ENCODE measurements around the gene TREM2. TPM values are rescaled to one million over a fixed set of nuclear protein-coding genes. Genes with fewer than 3 reads are reported as not detected.

TREM2 gene
- total RNA-seq, 5 donors from 2014 or later (not counting 1 experiment from before 2014, with no cell fraction given): 0.23 to 0.25 TPM; not detected in 3

GRCh38 chr6:41170547-41171160, 7.7 kb upstream of the TREM2 start:
- no peaks in the 10 kb centered on the region for H3K4me1 ChIP-seq (ENCODE audit: control insufficient read depth in 1 of 2, extremely low read depth in 1 of 2, insufficient read depth in 2 of 2, low read length in 2 of 2)
- DNase-seq (no peak), ATAC-seq (replicated peaks in 1 of 4) (no peak)
- no peaks in the 10 kb centered on the region for H3K36me3 Mint-ChIP-seq
- H3K9me3 ChIP-seq: no peaks in the 10 kb centered on the region
- no peaks in the 10 kb centered on the region for H3K9me3 Mint-ChIP-seq
- no peaks in the 10 kb centered on the region for H3K27me3 Mint-ChIP-seq
- H3K4me3 Mint-ChIP-seq: no peak overlapping the region
- no peak overlapping the region for H3K27ac Mint-ChIP-seq
- CTCF ChIA-PET: no interaction called here
- 83% methylated on average over 2 of the region's 4 CpGs for WGBS (ENCODE audit: insufficient coverage)
- no peaks in the 10 kb centered on the region for H3K4me1 Mint-ChIP-seq
- H3K4me3 ChIP-seq (ENCODE audit: control insufficient read depth in 1 of 2, extremely low read depth in 1 of 2, low read length in 1 of 2): no peak overlapping the region
- no peaks in the 10 kb centered on the region for H3K36me3 ChIP-seq (ENCODE audit: control insufficient read depth in 2 of 2, extremely low read depth in 1 of 2, insufficient read depth in 1 of 2, low read length in 1 of 2)
- no peaks in the 10 kb centered on the region for H3K27me3 ChIP-seq (replicated peaks in 1 of 2; ENCODE audit: control insufficient read depth in 2 of 2, extremely low read depth in 1 of 2, insufficient read depth in 2 of 2, low read length in 1 of 2)
- H3K27ac ChIP-seq (ENCODE audit: low read length): no peak overlapping the region
- POLR2A ChIA-PET: no interaction called here

GRCh38 chr6:41167173-41167963, 4.5 kb upstream of the TREM2 start:
- ATAC-seq (replicated peaks in 1 of 4) (no peak), DNase-seq (no peak)
- POLR2A ChIA-PET: no interaction called here
- H3K27me3 Mint-ChIP-seq: no peaks in the 10 kb centered on the region
- 84% methylated on average over 2 of the region's 5 CpGs for WGBS (ENCODE audit: insufficient coverage)
- no peaks in the 10 kb centered on the region for H3K4me1 Mint-ChIP-seq
- Histone ChIP-seq H3K27ac (ENCODE audit: low read length) (no peak overlapping the region), H3K27me3 (replicated peaks in 1 of 2; ENCODE audit: control insufficient read depth in 2 of 2, extremely low read depth in 1 of 2, insufficient read depth in 2 of 2, low read length in 1 of 2) (peaks cover 0 to 6% of the 10 kb centered on the region in 2 experiments), H3K4me1 (ENCODE audit: control insufficient read depth in 1 of 2, extremely low read depth in 1 of 2, insufficient read depth in 2 of 2, low read length in 2 of 2) (no peaks in the 10 kb centered on the region), H3K9me3 (no peaks in the 10 kb centered on the region), H3K36me3 (ENCODE audit: control insufficient read depth in 2 of 2, extremely low read depth in 1 of 2, insufficient read depth in 1 of 2, low read length in 1 of 2) (no peaks in the 10 kb centered on the region), H3K4me3 (ENCODE audit: control insufficient read depth in 1 of 2, extremely low read depth in 1 of 2, low read length in 1 of 2) (no peak overlapping the region)
- H3K36me3 Mint-ChIP-seq: no peaks in the 10 kb centered on the region
- CTCF ChIA-PET: interaction anchor here in 1 of 2 donors (1.0 kb wide), 1 partner anchor 15 kb away, joined by 3 read pairs; no protein-coding TSS in a partner anchor
- H3K27ac Mint-ChIP-seq: no peak overlapping the region
- H3K9me3 Mint-ChIP-seq: no peaks in the 10 kb centered on the region
- no peak overlapping the region for H3K4me3 Mint-ChIP-seq

DNA sequence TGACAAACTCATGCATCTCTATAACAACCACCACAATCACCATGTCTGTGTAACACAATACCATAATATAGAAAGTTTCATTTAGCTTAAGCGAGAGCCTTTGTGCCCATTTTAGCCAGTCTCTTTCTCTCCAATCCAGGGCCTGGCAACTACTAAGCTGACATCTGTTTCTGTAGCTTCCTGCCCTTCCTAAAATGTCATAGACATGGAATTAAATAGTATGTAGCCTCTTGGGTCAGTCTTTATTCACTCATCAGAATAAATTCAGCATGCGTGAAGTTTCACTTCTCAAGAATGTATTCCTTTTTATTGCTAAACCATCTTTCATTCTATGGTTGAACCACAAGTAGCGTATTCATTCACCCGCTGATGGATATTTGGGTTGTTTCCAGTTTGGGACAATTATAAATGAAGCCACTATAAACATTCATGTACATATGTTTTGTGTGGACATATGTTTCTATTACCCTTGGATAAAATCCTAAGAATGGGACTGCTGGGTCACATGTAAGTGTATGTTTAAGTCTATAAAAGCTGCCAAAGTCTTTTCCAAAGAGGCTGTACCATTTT, 1.7 kb upstream of the TREM2 start:
- Histone ChIP-seq H3K9me3 (no peaks in the 10 kb centered on the region), H3K4me1 (ENCODE audit: control insufficient read depth in 1 of 2, extremely low read depth in 1 of 2, insufficient read depth in 2 of 2, low read length in 2 of 2) (no peaks in the 10 kb centered on the region), H3K4me3 (ENCODE audit: control insufficient read depth in 1 of 2, extremely low read depth in 1 of 2, low read length in 1 of 2) (no peak overlapping the region), H3K36me3 (ENCODE audit: control insufficient read depth in 2 of 2, extremely low read depth in 1 of 2, insufficient read depth in 1 of 2, low read length in 1 of 2) (no peaks in the 10 kb centered on the region), H3K27ac (ENCODE audit: low read length) (no peak overlapping the region), H3K27me3 (replicated peaks in 1 of 2; ENCODE audit: control insufficient read depth in 2 of 2, extremely low read depth in 1 of 2, insufficient read depth in 2 of 2, low read length in 1 of 2) (peaks cover 0 to 17% of the 10 kb centered on the region in 2 experiments)
- H3K4me3 Mint-ChIP-seq: no peak overlapping the region
- H3K27ac Mint-ChIP-seq: no peak overlapping the region
- no peaks in the 10 kb centered on the region for H3K4me1 Mint-ChIP-seq
- ATAC-seq (replicated peaks in 1 of 4): no peak
- H3K36me3 Mint-ChIP-seq: no peaks in the 10 kb centered on the region
- WGBS (ENCODE audit: insufficient coverage): no CpG with 5 or more reads among the region's 4 CpGs
- DNase-seq: no peak
- H3K9me3 Mint-ChIP-seq: no peaks in the 10 kb centered on the region
- POLR2A ChIA-PET: no interaction called here
- CTCF ChIA-PET: no interaction called here
- H3K27me3 Mint-ChIP-seq: peaks cover 0 to 6% of the 10 kb centered on the region in 2 donors

- WGBS (ENCODE audit: insufficient coverage): no CpG with 5 or more reads among the region's 1 CpG
- Histone ChIP-seq H3K36me3 (ENCODE audit: control insufficient read depth in 2 of 2, extremely low read depth in 1 of 2, insufficient read depth in 1 of 2, low read length in 1 of 2) (no peaks in the 10 kb centered on the region), H3K4me3 (ENCODE audit: control insufficient read depth in 1 of 2, extremely low read depth in 1 of 2, low read length in 1 of 2) (no peak overlapping the region), H3K27me3 (replicated peaks in 1 of 2; ENCODE audit: control insufficient read depth in 2 of 2, extremely low read depth in 1 of 2, insufficient read depth in 2 of 2, low read length in 1 of 2) (peaks cover 0 to 25% of the 10 kb centered on the region in 2 experiments), H3K4me1 (ENCODE audit: control insufficient read depth in 1 of 2, extremely low read depth in 1 of 2, insufficient read depth in 2 of 2, low read length in 2 of 2) (no peaks in the 10 kb centered on the region), H3K9me3 (no peaks in the 10 kb centered on the region), H3K27ac (ENCODE audit: low read length) (no peak overlapping the region)
- ATAC-seq (replicated peaks in 1 of 4): no peak
- no peak overlapping the region for H3K4me3 Mint-ChIP-seq
- POLR2A ChIA-PET: no interaction called here
- CTCF ChIA-PET: no interaction called here
- DNase-seq: no peak
- no peaks in the 10 kb centered on the region for H3K9me3 Mint-ChIP-seq
- no peak overlapping the region for H3K27ac Mint-ChIP-seq
- peaks cover 0 to 9% of the 10 kb centered on the region in 2 donors for H3K27me3 Mint-ChIP-seq
- H3K36me3 Mint-ChIP-seq: no peaks in the 10 kb centered on the region
- H3K4me1 Mint-ChIP-seq: no peaks in the 10 kb centered on the region
These were observed 452 bp upstream of the TREM2 start for GRCh38 chr6:41163419-41163717.

DNA sequence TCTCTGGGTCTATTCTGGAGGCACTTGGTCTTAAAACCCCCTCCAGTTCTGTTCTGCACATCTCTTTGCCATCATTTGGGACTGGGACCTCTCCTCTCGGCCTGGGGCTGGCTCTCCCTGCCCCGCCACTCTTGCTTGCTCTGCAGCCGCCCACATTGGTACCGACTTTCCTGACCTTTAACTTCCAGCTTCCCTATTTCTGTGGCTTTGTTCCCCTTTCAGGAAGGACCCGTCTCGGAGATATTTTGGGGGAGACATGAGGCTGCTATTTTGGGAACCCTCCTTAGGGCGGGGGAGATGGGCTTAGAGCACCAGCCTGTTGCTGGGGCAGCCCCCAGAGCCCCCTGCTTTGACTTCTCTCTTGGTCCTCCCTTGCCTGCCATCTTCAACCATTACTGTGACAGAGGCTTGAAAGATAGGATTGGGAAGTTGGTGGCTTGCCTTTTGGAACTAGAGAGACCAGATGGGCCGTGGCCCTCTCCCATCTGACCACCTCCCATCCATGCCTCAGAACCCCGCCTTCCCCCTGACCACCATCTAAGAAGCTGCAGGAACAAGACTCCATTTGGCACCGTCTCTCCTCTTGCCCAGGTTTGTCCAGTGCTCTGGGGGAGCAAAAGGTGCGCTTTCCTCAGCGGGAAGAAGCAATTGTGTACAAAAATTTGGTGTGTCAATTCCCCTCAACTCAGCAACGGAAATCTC, 914 bp downstream of the TREM2 start:
- CTCF ChIA-PET: interaction anchor here in 1 of 2 donors (0.6 kb wide), 1 partner anchor 77 kb away, joined by 6 read pairs; no protein-coding TSS in a partner anchor
- WGBS (ENCODE audit: insufficient coverage): 73% methylated on average over 5 of the region's 13 CpGs
- ATAC-seq (replicated peaks in 1 of 4): no peak
- no peaks in the 10 kb centered on the region for H3K4me1 Mint-ChIP-seq
- Histone ChIP-seq H3K27me3 (replicated peaks in 1 of 2; ENCODE audit: control insufficient read depth in 2 of 2, extremely low read depth in 1 of 2, insufficient read depth in 2 of 2, low read length in 1 of 2) (peaks cover 0 to 25% of the 10 kb centered on the region in 2 experiments), H3K4me1 (ENCODE audit: control insufficient read depth in 1 of 2, extremely low read depth in 1 of 2, insufficient read depth in 2 of 2, low read length in 2 of 2) (no peaks in the 10 kb centered on the region), H3K36me3 (ENCODE audit: control insufficient read depth in 2 of 2, extremely low read depth in 1 of 2, insufficient read depth in 1 of 2, low read length in 1 of 2) (no peaks in the 10 kb centered on the region), H3K27ac (ENCODE audit: low read length) (no peak overlapping the region), H3K9me3 (no peaks in the 10 kb centered on the region), H3K4me3 (ENCODE audit: control insufficient read depth in 1 of 2, extremely low read depth in 1 of 2, low read length in 1 of 2) (no peak overlapping the region)
- no peak for DNase-seq
- H3K36me3 Mint-ChIP-seq: no peaks in the 10 kb centered on the region
- H3K9me3 Mint-ChIP-seq: no peaks in the 10 kb centered on the region
- H3K4me3 Mint-ChIP-seq: no peak overlapping the region
- H3K27ac Mint-ChIP-seq: no peak overlapping the region
- POLR2A ChIA-PET: no interaction called here
- peaks cover 0 to 9% of the 10 kb centered on the region in 2 donors for H3K27me3 Mint-ChIP-seq

DNA sequence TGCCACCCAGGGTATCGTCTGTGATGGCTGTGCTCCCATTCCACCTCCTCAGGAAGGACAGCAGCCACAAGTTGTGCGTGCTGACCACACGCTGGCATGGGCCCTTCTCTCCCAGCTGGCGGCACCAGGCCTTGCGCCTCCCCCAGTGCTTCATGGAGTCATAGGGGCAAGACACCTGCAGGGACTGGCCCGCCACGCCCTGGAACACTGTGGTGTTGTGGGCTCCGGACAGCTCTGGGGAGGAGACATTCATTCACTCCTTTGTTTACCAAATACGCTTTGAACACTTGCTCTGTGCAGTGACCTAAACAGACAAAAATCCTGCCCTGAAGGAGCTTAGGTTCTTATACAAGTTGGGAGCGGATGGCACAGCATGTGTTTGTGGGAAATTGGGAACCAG, 1.5 kb downstream of the TREM2 start:
- H3K27me3 ChIP-seq (replicated peaks in 1 of 2; ENCODE audit: control insufficient read depth in 2 of 2, extremely low read depth in 1 of 2, insufficient read depth in 2 of 2, low read length in 1 of 2): peaks cover 0 to 25% of the 10 kb centered on the region in 2 experiments
- POLR2A ChIA-PET: no interaction called here
- H3K4me3 ChIP-seq (ENCODE audit: control insufficient read depth in 1 of 2, extremely low read depth in 1 of 2, low read length in 1 of 2): no peak overlapping the region
- ATAC-seq (replicated peaks in 1 of 4) (no peak), DNase-seq (no peak)
- no peak overlapping the region for H3K27ac ChIP-seq (ENCODE audit: low read length)
- no peaks in the 10 kb centered on the region for H3K9me3 Mint-ChIP-seq
- H3K4me3 Mint-ChIP-seq: no peak overlapping the region
- H3K36me3 ChIP-seq (ENCODE audit: control insufficient read depth in 2 of 2, extremely low read depth in 1 of 2, insufficient read depth in 1 of 2, low read length in 1 of 2): no peaks in the 10 kb centered on the region
- no peaks in the 10 kb centered on the region for H3K36me3 Mint-ChIP-seq
- no peaks in the 10 kb centered on the region for H3K4me1 ChIP-seq (ENCODE audit: control insufficient read depth in 1 of 2, extremely low read depth in 1 of 2, insufficient read depth in 2 of 2, low read length in 2 of 2)
- 96% methylated on average over 4 of the region's 10 CpGs for WGBS (ENCODE audit: insufficient coverage)
- no peaks in the 10 kb centered on the region for H3K4me1 Mint-ChIP-seq
- no peak overlapping the region for H3K27ac Mint-ChIP-seq
- H3K9me3 ChIP-seq: no peaks in the 10 kb centered on the region
- CTCF ChIA-PET: no interaction called here
- peaks cover 0 to 9% of the 10 kb centered on the region in 2 donors for H3K27me3 Mint-ChIP-seq

Measured in T-cell (primary cell).